Measurements from ENCODE around the gene NEDD4L.

The NEDD4L gene

DNA sequence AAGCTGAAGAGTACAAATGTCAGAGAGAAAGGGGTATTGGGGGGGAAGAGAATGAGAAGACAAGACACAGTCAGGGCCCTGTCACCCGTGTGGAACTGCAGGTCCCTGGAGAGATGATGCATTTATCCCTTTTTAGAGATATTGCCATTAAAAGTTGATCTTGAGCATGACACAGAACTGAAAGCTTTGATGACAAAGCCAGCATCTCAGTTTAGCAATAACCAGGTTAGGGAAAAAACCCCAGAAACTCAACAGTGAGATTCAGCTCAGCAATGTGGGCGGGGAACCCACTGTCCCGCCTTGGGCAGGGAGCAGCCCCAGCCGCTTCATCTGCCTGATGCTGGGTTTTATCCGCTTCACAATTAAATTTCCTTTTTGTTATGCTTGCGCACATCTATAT lies 181.1 kb downstream of the NEDD4L start:
- Histone ChIP-seq H3K36me3 (replicated peaks) (no peaks in the 10 kb centered on the region), H3K4me3 (no peak overlapping the region), H3K27me3 (ENCODE audit: low read depth) (no peaks in the 10 kb centered on the region), H3K4me1 (peaks cover 5% of the 10 kb centered on the region), H3K9me3 (no peaks in the 10 kb centered on the region)
- in situ Hi-C loops (cut with MboI; ENCODE audit: low sequenced_read_pairs): no loop called here
- no peak for DNase-seq (ENCODE audit: low spot score in 2 of 2)

- Histone ChIP-seq H3K27me3 (ENCODE audit: low read depth) (no peaks in the 10 kb centered on the region), H3K36me3 (replicated peaks) (no peaks in the 10 kb centered on the region), H3K4me3 (no peak overlapping the region), H3K9me3 (no peaks in the 10 kb centered on the region), H3K4me1 (peaks cover 5% of the 10 kb centered on the region)
- DNase-seq (ENCODE audit: low spot score in 2 of 2): no peak
- in situ Hi-C loops (cut with MboI; ENCODE audit: low sequenced_read_pairs): no loop called here
These were observed 182.4 kb downstream of the NEDD4L start for GRCh38 chr18:58226429-58226828.

GRCh38 chr18:58227361-58227930 lies 183.4 kb downstream of the NEDD4L start:
- Histone ChIP-seq H3K4me3 (no peak overlapping the region), H3K9me3 (no peaks in the 10 kb centered on the region), H3K36me3 (replicated peaks) (no peaks in the 10 kb centered on the region), H3K4me1 (peaks cover 5% of the 10 kb centered on the region), H3K27me3 (ENCODE audit: low read depth) (no peaks in the 10 kb centered on the region)
- peak in 1 of 2 experiments; percentile 23 for DNase-seq (ENCODE audit: low spot score in 2 of 2)
- in situ Hi-C loops (cut with MboI; ENCODE audit: low sequenced_read_pairs): no loop called here

DNA sequence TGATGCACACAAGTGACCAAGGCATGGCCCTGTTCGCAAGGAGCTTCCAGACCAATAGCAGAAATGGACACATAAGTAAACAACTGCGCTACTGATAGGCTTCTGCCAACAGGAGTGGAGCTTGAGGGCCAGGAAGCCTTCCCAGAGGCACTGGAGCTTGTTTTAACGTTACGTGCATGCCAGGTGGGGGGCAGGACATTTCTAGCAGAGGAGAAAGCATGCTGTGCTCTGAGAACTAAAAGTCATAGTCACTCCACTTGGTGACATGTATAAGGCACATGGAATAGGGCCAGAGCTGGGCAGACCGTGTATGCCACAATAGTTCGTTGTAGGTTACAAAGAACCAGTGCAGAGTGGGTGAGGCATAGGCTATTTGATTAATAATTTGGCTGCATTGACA lies 184.2 kb downstream of the NEDD4L start:
- no peak for DNase-seq (ENCODE audit: low spot score in 2 of 2)
- no peaks in the 10 kb centered on the region for H3K27me3 ChIP-seq (ENCODE audit: low read depth)
- H3K9me3 ChIP-seq: no peaks in the 10 kb centered on the region
- in situ Hi-C loops (cut with MboI; ENCODE audit: low sequenced_read_pairs): no loop called here
- H3K4me1 ChIP-seq: peaks cover 5% of the 10 kb centered on the region
- no peaks in the 10 kb centered on the region for H3K36me3 ChIP-seq (replicated peaks)
- no peak overlapping the region for H3K4me3 ChIP-seq

- DNase-seq (ENCODE audit: low spot score in 2 of 2): no peak
- no peaks in the 10 kb centered on the region for H3K9me3 ChIP-seq
- no peak overlapping the region for H3K4me3 ChIP-seq
- in situ Hi-C loops (cut with MboI; ENCODE audit: low sequenced_read_pairs): no loop called here
- H3K27me3 ChIP-seq (ENCODE audit: low read depth): no peaks in the 10 kb centered on the region
- no peaks in the 10 kb centered on the region for H3K36me3 ChIP-seq (replicated peaks)
- peaks cover 5% of the 10 kb centered on the region for H3K4me1 ChIP-seq
These were observed 184.7 kb downstream of the NEDD4L start for GRCh38 chr18:58228762-58229161.

DNA sequence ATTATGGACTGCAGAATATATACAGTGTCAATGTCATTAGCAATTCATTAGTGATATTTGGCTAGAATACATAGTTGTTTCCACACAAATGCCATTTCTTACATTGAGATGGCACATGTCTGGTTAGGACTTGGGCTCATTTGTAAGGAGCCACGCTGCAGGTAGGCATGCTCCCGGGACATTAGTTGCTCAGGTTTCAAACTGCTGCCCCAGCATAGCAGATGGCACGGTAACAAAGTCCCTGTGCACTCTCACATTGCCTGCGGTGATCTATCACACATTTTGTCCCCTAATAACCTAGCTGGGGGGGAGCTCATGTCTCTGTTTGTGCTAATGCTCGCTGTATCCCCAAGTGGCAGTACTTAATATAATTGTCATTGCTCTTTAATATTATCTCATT lies 185.1 kb downstream of the NEDD4L start:
- peaks cover 5% of the 10 kb centered on the region for H3K4me1 ChIP-seq
- in situ Hi-C loops (cut with MboI; ENCODE audit: low sequenced_read_pairs): no loop called here
- H3K27me3 ChIP-seq (ENCODE audit: low read depth): no peaks in the 10 kb centered on the region
- no peak overlapping the region for H3K4me3 ChIP-seq
- H3K36me3 ChIP-seq (replicated peaks): no peaks in the 10 kb centered on the region
- no peaks in the 10 kb centered on the region for H3K9me3 ChIP-seq
- no peak for DNase-seq (ENCODE audit: low spot score in 2 of 2)

DNA sequence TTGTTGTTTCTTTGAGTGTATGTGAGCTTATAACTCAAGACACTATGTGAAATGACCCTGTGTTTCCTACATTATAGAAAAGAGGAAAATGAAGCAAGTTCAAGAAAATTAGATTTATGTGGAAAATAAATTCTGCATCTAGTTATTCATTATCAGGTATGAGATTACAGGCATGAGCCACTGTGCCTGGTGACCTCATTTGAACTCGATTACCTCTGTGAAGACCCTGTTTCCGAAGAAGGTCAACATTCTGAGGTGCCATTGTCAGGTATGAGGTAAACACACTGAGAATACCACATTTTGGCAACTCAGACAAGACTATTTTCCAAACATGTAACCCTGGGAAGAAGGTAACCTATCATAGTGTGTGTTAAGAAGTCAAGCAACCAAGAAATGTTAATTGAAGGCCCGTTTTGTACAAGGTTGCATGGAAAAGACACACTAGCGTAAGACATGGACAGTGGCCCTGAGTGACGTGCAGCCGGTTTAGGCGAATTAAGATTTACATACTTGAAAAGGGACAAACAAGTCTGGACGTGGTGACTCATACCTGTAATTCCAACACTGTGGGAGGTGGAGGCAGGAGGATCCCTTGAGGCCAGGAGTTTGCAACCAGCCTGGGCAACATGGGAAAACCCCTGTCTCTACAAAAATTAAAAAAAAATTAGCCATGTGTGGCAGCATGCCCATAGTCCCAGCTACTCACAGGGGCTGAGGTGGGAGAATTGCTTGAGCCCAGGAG lies 186.6 kb downstream of the NEDD4L start:
- in situ Hi-C loops (cut with MboI; ENCODE audit: low sequenced_read_pairs): no loop called here
- no peaks in the 10 kb centered on the region for H3K36me3 ChIP-seq (replicated peaks)
- no peak overlapping the region for H3K4me3 ChIP-seq
- H3K27me3 ChIP-seq (ENCODE audit: low read depth): no peaks in the 10 kb centered on the region
- H3K9me3 ChIP-seq: no peaks in the 10 kb centered on the region
- H3K4me1 ChIP-seq: peaks cover 5% of the 10 kb centered on the region
- no peak for DNase-seq (ENCODE audit: low spot score in 2 of 2)

DNA sequence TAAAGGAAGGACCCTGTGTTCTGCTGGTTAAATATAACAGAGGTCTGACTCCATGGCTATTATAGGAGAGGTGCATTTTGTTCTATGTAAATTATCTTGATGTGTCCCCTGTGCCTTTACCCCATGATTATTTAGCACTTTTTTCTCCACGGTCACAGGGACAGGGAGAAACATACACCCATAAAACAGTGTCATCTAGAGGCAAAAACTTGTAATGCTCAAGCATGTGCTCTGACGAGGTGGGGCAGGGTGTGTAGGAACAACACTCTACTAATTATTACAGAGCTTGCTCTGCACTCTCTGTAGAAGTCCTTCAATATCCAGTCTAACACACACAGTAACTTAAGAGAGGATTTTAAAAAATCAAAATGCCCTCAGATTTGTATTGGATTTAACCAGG lies 187.9 kb downstream of the NEDD4L start:
- Histone ChIP-seq H3K9me3 (no peaks in the 10 kb centered on the region), H3K27me3 (ENCODE audit: low read depth) (no peaks in the 10 kb centered on the region), H3K4me1 (peaks cover 5% of the 10 kb centered on the region), H3K36me3 (replicated peaks) (no peaks in the 10 kb centered on the region), H3K4me3 (no peak overlapping the region)
- no peak for DNase-seq (ENCODE audit: low spot score in 2 of 2)
- in situ Hi-C loops (cut with MboI; ENCODE audit: low sequenced_read_pairs): no loop called here

DNA sequence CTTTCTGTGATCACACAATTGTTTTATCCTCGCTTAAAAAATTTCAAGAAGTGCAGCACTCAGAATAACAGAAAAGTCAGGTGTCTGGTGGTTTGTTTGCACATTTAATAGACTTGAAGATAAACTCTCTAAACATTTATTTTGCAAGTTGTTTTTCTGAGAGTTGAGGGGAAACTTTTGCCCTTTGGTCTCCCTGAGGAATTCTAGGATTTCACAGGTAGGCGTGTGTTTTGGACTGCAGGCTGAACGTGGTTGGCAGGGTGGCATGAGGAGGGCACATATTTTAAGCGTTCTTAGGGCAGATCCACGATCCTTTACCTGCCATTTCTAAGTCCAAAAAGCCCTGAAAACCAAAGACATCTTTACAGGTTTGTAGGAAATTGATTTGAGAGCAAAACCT lies 188.6 kb downstream of the NEDD4L start:
- DNase-seq (ENCODE audit: low spot score in 2 of 2): no peak
- Histone ChIP-seq H3K9me3 (no peaks in the 10 kb centered on the region), H3K4me1 (peaks cover 2% of the 10 kb centered on the region), H3K36me3 (replicated peaks) (no peaks in the 10 kb centered on the region), H3K27me3 (ENCODE audit: low read depth) (no peaks in the 10 kb centered on the region), H3K4me3 (no peak overlapping the region)
- in situ Hi-C loops (cut with MboI; ENCODE audit: low sequenced_read_pairs): no loop called here

DNA sequence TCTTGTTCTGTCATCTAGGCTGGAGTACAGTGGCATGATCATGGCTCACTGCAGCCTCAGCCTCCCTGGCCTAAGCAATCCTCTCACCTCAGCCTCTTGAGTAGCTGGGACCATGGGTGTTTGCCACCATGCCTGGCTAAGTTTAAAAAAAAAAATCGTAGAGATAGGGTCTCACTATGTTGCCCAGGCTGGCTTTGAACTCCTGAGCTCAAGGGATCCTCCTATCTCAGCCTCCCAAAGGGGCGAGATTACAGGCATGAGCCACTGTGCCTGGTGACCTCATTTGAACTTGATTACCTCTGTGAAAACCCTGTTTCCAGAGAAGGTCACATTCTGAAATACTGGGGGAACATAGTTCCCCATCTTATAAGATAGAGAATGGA lies 190.3 kb downstream of the NEDD4L start:
- in situ Hi-C loops (cut with MboI; ENCODE audit: low sequenced_read_pairs): no loop called here
- Histone ChIP-seq H3K36me3 (replicated peaks) (no peaks in the 10 kb centered on the region), H3K9me3 (no peaks in the 10 kb centered on the region), H3K27me3 (ENCODE audit: low read depth) (no peaks in the 10 kb centered on the region), H3K4me3 (no peak overlapping the region), H3K4me1 (no peaks in the 10 kb centered on the region)
- DNase-seq (ENCODE audit: low spot score in 2 of 2): no peak

DNA sequence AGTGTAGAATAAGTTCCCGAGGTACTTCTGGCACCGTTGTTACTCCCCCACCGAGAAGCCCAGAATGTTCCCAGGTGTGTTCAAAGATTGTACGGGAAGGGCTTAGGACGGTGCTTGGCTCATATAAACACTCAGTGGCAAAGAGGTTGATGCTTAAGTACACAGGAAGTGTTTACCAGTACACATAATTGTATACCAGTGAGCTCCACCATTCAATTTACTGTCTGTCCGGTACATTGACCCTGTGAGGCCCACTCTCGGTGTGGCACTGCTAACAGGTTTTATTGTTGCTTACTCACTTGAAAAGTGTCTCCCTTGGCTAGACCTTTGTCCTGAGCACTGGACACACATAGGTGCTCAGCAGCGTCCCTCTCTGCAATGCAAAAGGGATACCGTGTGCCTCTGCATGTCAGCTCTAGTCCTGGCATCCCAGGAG lies 191.0 kb downstream of the NEDD4L start:
- in situ Hi-C loops (cut with MboI; ENCODE audit: low sequenced_read_pairs): no loop called here
- Histone ChIP-seq H3K4me3 (no peak overlapping the region), H3K36me3 (replicated peaks) (no peaks in the 10 kb centered on the region), H3K4me1 (no peaks in the 10 kb centered on the region), H3K27me3 (ENCODE audit: low read depth) (no peaks in the 10 kb centered on the region), H3K9me3 (no peaks in the 10 kb centered on the region)
- no peak for DNase-seq (ENCODE audit: low spot score in 2 of 2)

GRCh38 chr18:58239879-58240278 lies 195.9 kb downstream of the NEDD4L start:
- Histone ChIP-seq H3K4me3 (no peak overlapping the region), H3K4me1 (no peaks in the 10 kb centered on the region), H3K36me3 (replicated peaks) (no peaks in the 10 kb centered on the region), H3K27me3 (ENCODE audit: low read depth) (no peaks in the 10 kb centered on the region), H3K9me3 (no peaks in the 10 kb centered on the region)
- no peak for DNase-seq (ENCODE audit: low spot score in 2 of 2)
- in situ Hi-C loops (cut with MboI; ENCODE audit: low sequenced_read_pairs): no loop called here

DNA sequence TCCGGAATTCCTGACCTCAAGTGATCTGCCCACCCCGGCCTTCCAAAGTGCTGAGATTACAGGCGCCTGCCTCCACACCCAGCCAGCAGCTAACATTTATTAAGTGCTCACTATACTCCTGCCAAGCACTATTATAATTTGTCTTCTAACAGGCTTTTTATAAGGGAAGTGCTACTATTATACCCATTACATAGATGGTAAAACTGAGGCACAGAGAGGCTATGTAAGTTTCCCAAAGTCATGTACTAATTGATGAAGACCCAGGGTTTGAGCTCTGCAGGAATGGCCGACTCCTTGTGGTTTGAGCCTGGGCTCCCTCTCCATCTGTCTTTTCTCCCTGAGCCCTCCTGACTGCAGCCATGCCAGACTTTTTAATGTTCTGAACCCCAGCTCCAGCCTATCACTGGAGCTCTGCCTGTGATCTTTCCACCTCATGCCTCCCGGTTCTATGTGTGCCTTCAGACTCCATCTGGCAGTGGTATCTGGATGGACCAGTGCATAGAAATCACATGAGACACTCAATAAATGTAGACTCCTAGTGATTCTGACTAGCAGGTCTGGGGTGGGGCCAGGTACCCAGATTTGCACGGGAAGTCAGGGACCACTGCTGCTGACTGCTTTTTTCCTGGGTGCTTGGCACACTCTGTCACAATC lies 197.1 kb downstream of the NEDD4L start:
- H3K4me3 ChIP-seq: no peak overlapping the region
- no peaks in the 10 kb centered on the region for H3K27me3 ChIP-seq (ENCODE audit: low read depth)
- H3K4me1 ChIP-seq: no peaks in the 10 kb centered on the region
- no peak for DNase-seq (ENCODE audit: low spot score in 2 of 2)
- H3K9me3 ChIP-seq: no peaks in the 10 kb centered on the region
- in situ Hi-C loops (cut with MboI; ENCODE audit: low sequenced_read_pairs): no loop called here
- no peaks in the 10 kb centered on the region for H3K36me3 ChIP-seq (replicated peaks)

- peak in 1 of 2 experiments; percentile 27 for DNase-seq (ENCODE audit: low spot score in 2 of 2)
- Histone ChIP-seq H3K9me3 (no peaks in the 10 kb centered on the region), H3K27me3 (ENCODE audit: low read depth) (no peaks in the 10 kb centered on the region), H3K4me3 (no peak overlapping the region), H3K36me3 (replicated peaks) (no peaks in the 10 kb centered on the region), H3K4me1 (no peaks in the 10 kb centered on the region)
- in situ Hi-C loops (cut with MboI; ENCODE audit: low sequenced_read_pairs): no loop called here
These were observed 197.9 kb downstream of the NEDD4L start for GRCh38 chr18:58241877-58242276.
